Endothelial cell of umbilical vein (primary cell): ENCODE measurements around the gene PARD3B. TPM values are rescaled to one million over a fixed set of nuclear protein-coding genes. Genes with fewer than 3 reads are reported as not detected.

Experiments used
- BruUV-seq: library from RNA; stranded (reverse); fragments of 400-500 nt; replicated peaks from 2 replicates; lab custom pipeline; 2021; lab: Mats Ljungman, UMichigan
- CTCF ChIA-PET: fragments of 300-600, 350-600 bp; sonication (Branson Sonifier 250); formaldehyde crosslinking; loops from one replicate; lab custom pipeline; 2021; ENCODE audit warnings: antibody characterized with exemption, inconsistent platforms; lab: Charles Lee
- POLR2A ChIA-PET: fragments of 300-600, 350-600 bp; sonication (Branson Sonifier 250); formaldehyde crosslinking; loops from one replicate; lab custom pipeline; 2021; ENCODE audit warnings: antibody characterized with exemption, inconsistent platforms; lab: Charles Lee
- DNase-seq: peaks from one replicate; pipeline ENCODE4 v3.0.0-alpha.2; 2011; ENCODE audit warnings: low read depth, low spot score
- FAIRE-seq: peaks from 2 replicates; lab custom pipeline; 2011; peaks lifted over from hg19 to GRCh38; lab: Jason Lieb, UNC
- H2AFZ ChIP-seq: 2 replicates; pipeline ENCODE4 v1.6.0; 2012; ENCODE audit warnings: low read depth, low read length, control low read depth, inconsistent platforms
- H3K27ac ChIP-seq: 2 replicates; pipeline ENCODE4 v1.5.1; 2011; ENCODE audit warnings: low read depth, mild to moderate bottlenecking, control low read depth, low read length, moderate library complexity; ENCODE audit not compliant: insufficient read depth
- H3K27me3 ChIP-seq, 2 experiments: 2 replicates each; pipeline versions ENCODE4 v1.6.0 to v1.6.1; 2011; ENCODE audit warnings: low read length in 2 of 2, mixed read lengths in 1 of 2; ENCODE audit not compliant: control insufficient read depth in 2 of 2, insufficient read depth in 2 of 2
- H3K36me3 ChIP-seq, 2 experiments: 2 replicates in 1 of 2; 3 replicates in 1 of 2; pipeline ENCODE4 v1.5.1; 2011; ENCODE audit warnings: low read length in 2 of 2, mild to moderate bottlenecking in 1 of 2, moderate library complexity in 1 of 2; ENCODE audit not compliant: control insufficient read depth in 2 of 2, insufficient read depth in 2 of 2; ENCODE audit errors: extremely low read depth in 1 of 2
- H3K4me1 ChIP-seq: 3 replicates; pipeline ENCODE4 v1.5.1; 2011; ENCODE audit warnings: mild to moderate bottlenecking, low read length; ENCODE audit not compliant: control insufficient read depth, insufficient read depth; ENCODE audit errors: extremely low read depth
- H3K4me2 ChIP-seq: 2 replicates; pipeline ENCODE4 v1.6.1; 2011; ENCODE audit warnings: low read length, control low read depth, mixed read lengths; ENCODE audit not compliant: insufficient read depth
- H3K4me3 ChIP-seq, 3 experiments: fragments of 200-600 bp in 1 of 3; sonication (generic), shearing (Covaris generic) in 1 of 3; replicated peaks in 1 of 3; 2 replicates each; pipeline ENCODE4 v1.5.1; 2011 to 2016; ENCODE audit warnings: control low read depth in 3 of 3, low read length in 3 of 3, mild to moderate bottlenecking in 2 of 3, inconsistent platforms in 1 of 3, low read depth in 1 of 3, moderate library complexity in 1 of 3; ENCODE audit not compliant: insufficient read depth in 1 of 3
- H3K79me2 ChIP-seq: 2 replicates; pipeline ENCODE4 v1.6.0; 2012; ENCODE audit warnings: low read length, inconsistent platforms; ENCODE audit not compliant: control insufficient read depth, insufficient read depth
- H3K9ac ChIP-seq: replicated peaks from 2 replicates; pipeline ENCODE3; 2011; ENCODE audit warnings: low read length, control low read depth; ENCODE audit not compliant: insufficient read depth; ENCODE audit errors: extremely low read depth
- H3K9me1 ChIP-seq: replicated peaks from 3 replicates; pipeline ENCODE4 v1.6.0; 2011; ENCODE audit warnings: mild to moderate bottlenecking, low read length; ENCODE audit not compliant: control insufficient read depth, insufficient read depth; ENCODE audit errors: extremely low read depth
- H3K9me3 ChIP-seq: replicated peaks from 2 replicates; pipeline ENCODE4 v1.5.1; 2012; ENCODE audit warnings: low read length, inconsistent platforms; ENCODE audit not compliant: control insufficient read depth, insufficient read depth
- H4K20me1 ChIP-seq: replicated peaks from 2 replicates; pipeline ENCODE3; 2011; ENCODE audit warnings: mild to moderate bottlenecking, low read length; ENCODE audit not compliant: control insufficient read depth, insufficient read depth; ENCODE audit errors: extremely low read depth
- FOS ChIP-seq: IDR thresholded peaks from 2 replicates; pipeline ENCODE4 v1.6.1; 2011; ENCODE audit warnings: mild to moderate bottlenecking, low read length, moderate library complexity, borderline replicate concordance; ENCODE audit not compliant: insufficient read depth
- JUN ChIP-seq: IDR thresholded peaks from 2 replicates; pipeline ENCODE4 v1.6.1; 2011; ENCODE audit warnings: borderline replicate concordance, low read depth; ENCODE audit not compliant: insufficient read length, insufficient read depth
- MAX ChIP-seq: IDR thresholded peaks from 2 replicates; pipeline ENCODE4 v1.6.1; 2011; ENCODE audit not compliant: insufficient read depth, insufficient read length
- MYC ChIP-seq: IDR thresholded peaks from one replicate; pipeline ENCODE4 v1.6.1; 2011; ENCODE audit warnings: mild to moderate bottlenecking, low read depth, low read length
- POLR2AphosphoS5 ChIP-seq: IDR thresholded peaks from 2 replicates; pipeline ENCODE4 v1.6.1; 2012; ENCODE audit warnings: low read depth, mild to moderate bottlenecking, control low read depth, low read length, moderate library complexity; ENCODE audit not compliant: insufficient read depth
- dilution Hi-C: fragments of 300-500 bp; cut with MboI; formaldehyde crosslinking; loops from one replicate; pipeline ENCODE4 v1.15.0; 2019; ENCODE audit warnings: low sequenced_read_pairs; ENCODE audit not compliant: extremely low pct_ligation_motif_present
- intact Hi-C: fragments of 100-400 bp; cut with micrococcal nuclease; formaldehyde crosslinking; loops from one replicate; pipeline ENCODE4 v1.10.0; 2022
- polyA plus RNA-seq, 4 experiments: library from polyadenylated mRNA; depleted of rRNA in 3 of 4; stranded (reverse) in 3 of 4; unstranded in 1 of 4; fragments of >200 nt; gene quantifications; 2 replicates each; pipeline versions ENCODE4 v1.2.1 to v1.2.3, GENCODE V29; 2011 to 2012; ENCODE audit warnings: missing spikeins in 1 of 4
- total RNA-seq: library from RNA; stranded (reverse); gene quantifications from 2 replicates; pipeline ENCODE4 v1.2.3, GENCODE V29; 2021

PARD3B gene
- total and polyA plus RNA-seq, 2 donors (not counting 3 experiments of a cell fraction or from before 2014, with no cell fraction given): 2.2 to 30.9 TPM

GRCh38 chr2:205543937-205544702, 998.8 kb downstream of the PARD3B start:
- H3K9me3 ChIP-seq: no peaks in the 10 kb centered on the region
- no peaks in the 10 kb centered on the region for H3K4me1 ChIP-seq
- H3K4me2 ChIP-seq: no peak overlapping the region
- DNase-seq: no peak
- no peaks in the 10 kb centered on the region for H3K36me3 ChIP-seq
- FAIRE-seq: no peak
- intact Hi-C loops (no loop called here), dilution Hi-C loops (no loop called here)
- ChIA-PET POLR2A (no interaction called here), CTCF (interaction anchor here (1.1 kb wide), 1 partner anchor 12 kb away, joined by 4 read pairs; no protein-coding TSS in a partner anchor)
- no peaks in the 10 kb centered on the region for H4K20me1 ChIP-seq
- H2AFZ ChIP-seq: no peak overlapping the region
- no peaks in the 10 kb centered on the region for H3K9me1 ChIP-seq
- TF ChIP-seq JUN (no peak), FOS (no peak)
- no peaks in the 10 kb centered on the region for H3K27me3 ChIP-seq
- BruUV-seq: no TSS peak
- H3K79me2 ChIP-seq: no peaks in the 10 kb centered on the region
- no peak overlapping the region for H3K27ac ChIP-seq
- no peak overlapping the region for H3K9ac ChIP-seq
- no peak overlapping the region for H3K4me3 ChIP-seq

GRCh38 chr2:205545971-205546816, 1000.9 kb downstream of the PARD3B start:
- no peaks in the 10 kb centered on the region for H3K9me1 ChIP-seq
- dilution Hi-C loops: no loop called here
- CTCF ChIA-PET: interaction anchor here (0.8 to 1.6 kb wide), 2 partner anchors 21 to 25 kb away, joined by 3 to 4 read pairs; no protein-coding TSS in a partner anchor
- intact Hi-C loops: no loop called here
- no peak overlapping the region for H2AFZ ChIP-seq
- no peak for DNase-seq
- TF ChIP-seq MAX (no peak), MYC (no peak), POLR2AphosphoS5 (no peak), JUN (no peak), FOS (no peak)
- no peaks in the 10 kb centered on the region for H3K27me3 ChIP-seq
- H3K27ac ChIP-seq: no peak overlapping the region
- BruUV-seq: no TSS peak
- POLR2A ChIA-PET: interaction anchor here (0.6 kb wide), 1 partner anchor 1418 kb away, joined by 3 read pairs; no protein-coding TSS in a partner anchor
- no peak overlapping the region for H3K9ac ChIP-seq
- H3K4me2 ChIP-seq: no peak overlapping the region
- no peak overlapping the region for H3K4me3 ChIP-seq
- no peaks in the 10 kb centered on the region for H3K36me3 ChIP-seq
- no peaks in the 10 kb centered on the region for H3K9me3 ChIP-seq
- no peaks in the 10 kb centered on the region for H3K4me1 ChIP-seq
- no peaks in the 10 kb centered on the region for H3K79me2 ChIP-seq
- FAIRE-seq: no peak
- H4K20me1 ChIP-seq: no peaks in the 10 kb centered on the region
